SU-DHL-6 (cell line): ENCODE data around the gene SLC2A8.

Experiments used
- EZH2phosphoT487 ChIP-seq: fragments of 200-600 bp; sonication (generic), shearing (Covaris generic); conservative IDR thresholded peaks from 2 replicates; pipeline ENCODE4 v1.6.1; 2018; ENCODE audit warnings: mild to moderate bottlenecking, antibody characterized with exemption, low read length, moderate library complexity, mixed read lengths
- TF ChIP-seq, protein P1 (sequence below): fragments of 200-600 bp; sonication (generic); IDR thresholded peaks from one replicate; pipeline ENCODE4 v1.5.1; 2017; ENCODE audit warnings: antibody characterized with exemption, mild to moderate bottlenecking, low read length, moderate library complexity; ENCODE audit not compliant: insufficient read depth, poor library complexity, severe bottlenecking

DNA sequence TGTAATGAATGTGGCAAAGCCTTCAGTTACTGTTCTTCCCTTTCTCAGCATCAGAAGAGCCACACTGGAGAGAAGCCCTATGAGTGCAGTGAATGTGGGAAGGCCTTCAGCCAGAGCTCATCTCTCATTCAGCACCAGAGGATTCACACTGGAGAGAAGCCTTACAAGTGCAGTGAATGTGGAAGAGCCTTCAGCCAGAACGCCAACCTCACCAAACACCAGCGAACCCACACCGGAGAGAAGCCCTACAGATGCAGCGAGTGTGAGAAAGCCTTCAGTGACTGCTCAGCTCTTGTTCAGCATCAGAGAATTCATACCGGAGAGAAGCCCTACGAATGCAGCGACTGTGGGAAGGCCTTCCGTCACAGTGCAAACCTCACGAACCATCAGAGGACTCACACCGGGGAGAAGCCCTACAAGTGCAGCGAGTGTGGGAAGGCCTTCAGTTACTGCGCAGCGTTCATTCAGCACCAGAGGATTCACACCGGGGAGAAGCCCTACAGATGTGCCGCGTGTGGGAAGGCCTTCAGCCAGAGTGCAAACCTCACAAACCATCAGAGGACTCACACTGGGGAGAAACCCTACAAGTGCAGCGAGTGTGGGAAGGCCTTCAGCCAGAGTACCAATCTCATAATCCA lies 47.4 kb downstream of the SLC2A8 start:
- TF ChIP-seq, protein P1, sequence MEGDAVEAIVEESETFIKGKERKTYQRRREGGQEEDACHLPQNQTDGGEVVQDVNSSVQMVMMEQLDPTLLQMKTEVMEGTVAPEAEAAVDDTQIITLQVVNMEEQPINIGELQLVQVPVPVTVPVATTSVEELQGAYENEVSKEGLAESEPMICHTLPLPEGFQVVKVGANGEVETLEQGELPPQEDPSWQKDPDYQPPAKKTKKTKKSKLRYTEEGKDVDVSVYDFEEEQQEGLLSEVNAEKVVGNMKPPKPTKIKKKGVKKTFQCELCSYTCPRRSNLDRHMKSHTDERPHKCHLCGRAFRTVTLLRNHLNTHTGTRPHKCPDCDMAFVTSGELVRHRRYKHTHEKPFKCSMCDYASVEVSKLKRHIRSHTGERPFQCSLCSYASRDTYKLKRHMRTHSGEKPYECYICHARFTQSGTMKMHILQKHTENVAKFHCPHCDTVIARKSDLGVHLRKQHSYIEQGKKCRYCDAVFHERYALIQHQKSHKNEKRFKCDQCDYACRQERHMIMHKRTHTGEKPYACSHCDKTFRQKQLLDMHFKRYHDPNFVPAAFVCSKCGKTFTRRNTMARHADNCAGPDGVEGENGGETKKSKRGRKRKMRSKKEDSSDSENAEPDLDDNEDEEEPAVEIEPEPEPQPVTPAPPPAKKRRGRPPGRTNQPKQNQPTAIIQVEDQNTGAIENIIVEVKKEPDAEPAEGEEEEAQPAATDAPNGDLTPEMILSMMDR: no peak
- no peak for TF ChIP-seq EZH2phosphoT487
